SKM-1 (cell line): ENCODE measurements around the gene BCL7C.
"Not testable (repeated sequence)": the region's sequence is repeated elsewhere in the genome, so short reads cannot be mapped to it uniquely, and the experiment has no call there.

Source experiments
- DNase-seq: peaks from one replicate; lab custom pipeline; 2025; ENCODE audit not compliant: unreplicated experiment; lab: John Stamatoyannopoulos, UW

BCL7C gene

DNA sequence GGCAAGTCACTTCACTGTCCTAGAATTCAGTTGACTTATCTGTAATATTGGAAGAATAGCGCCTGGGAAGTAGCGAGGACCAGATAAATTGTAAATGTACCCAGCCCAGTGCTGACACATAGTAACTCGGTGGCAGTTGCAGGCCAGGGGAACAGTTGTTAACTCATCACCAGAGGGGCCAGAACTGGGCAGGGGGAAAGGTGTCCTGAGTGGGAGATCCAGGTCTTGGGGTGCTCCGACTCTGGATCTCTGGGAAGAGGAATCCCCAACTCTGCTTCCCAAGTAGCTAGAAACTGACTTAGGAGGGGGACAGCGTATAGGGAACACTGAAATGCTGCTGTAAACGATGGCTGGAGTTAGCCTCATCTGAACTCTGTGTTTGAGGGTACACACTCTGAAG, 23.0 kb downstream of the BCL7C start:
- no peak for DNase-seq

DNA sequence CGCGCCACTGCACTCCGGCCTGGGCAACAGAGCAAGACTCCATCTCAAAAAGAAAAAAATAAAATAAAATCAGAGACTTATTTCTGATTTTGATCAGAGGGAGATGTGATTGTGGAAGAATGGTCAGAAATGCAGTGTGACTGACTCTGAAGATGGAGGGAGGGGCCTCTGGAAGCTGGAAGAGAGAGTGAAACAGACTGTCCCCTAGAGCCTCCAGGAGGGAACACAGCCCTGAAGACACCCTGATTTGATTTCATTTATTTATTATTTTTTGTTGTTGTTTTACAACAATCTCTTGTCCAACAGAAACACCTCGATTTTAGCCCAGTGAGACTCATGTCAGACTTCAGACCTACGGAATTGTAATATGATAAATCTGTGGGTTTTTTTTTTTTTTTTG, 26.1 kb downstream of the BCL7C start:
- DNase-seq, result peak; percentile 40

DNA sequence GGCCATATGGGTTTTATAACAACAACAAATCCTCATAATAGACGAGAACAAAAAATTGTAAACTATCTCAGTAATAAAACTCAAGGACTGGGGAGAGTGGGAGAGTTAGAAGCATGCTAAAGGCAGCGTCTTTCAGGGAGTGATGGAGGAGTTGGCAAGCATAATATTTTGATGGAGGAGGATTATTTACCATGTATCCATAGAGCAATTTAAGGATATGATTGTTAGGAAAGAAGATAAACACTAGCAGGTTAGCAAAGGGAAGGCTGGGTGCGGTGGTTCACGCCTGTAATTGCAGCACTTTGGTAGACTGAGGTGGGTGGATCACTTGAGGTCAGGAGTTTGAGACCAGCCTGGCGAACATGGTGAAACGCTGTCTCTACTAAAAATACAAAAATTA, 27.8 kb downstream of the BCL7C start:
- no peak for DNase-seq

DNA sequence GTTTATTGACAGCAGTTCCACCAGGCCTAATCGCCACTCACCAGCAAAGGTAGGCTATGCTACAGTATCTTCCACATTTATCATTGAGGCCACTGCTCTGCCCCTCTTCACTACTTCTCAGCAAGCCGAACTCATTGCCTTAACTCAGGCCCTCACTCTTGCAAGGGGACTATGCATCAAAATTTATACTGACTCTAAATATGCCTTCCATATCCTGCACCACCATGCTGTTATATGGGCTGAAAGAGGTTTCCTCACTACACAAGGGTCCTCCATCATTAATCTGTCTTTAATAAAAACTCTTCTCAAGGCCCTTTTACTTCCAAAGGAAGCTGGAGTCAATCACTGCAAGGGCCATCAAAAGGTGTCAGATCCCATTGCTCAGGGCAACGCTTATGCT, 30.7 kb downstream of the BCL7C start:
- DNase-seq, result not testable (repeated sequence)

DNA sequence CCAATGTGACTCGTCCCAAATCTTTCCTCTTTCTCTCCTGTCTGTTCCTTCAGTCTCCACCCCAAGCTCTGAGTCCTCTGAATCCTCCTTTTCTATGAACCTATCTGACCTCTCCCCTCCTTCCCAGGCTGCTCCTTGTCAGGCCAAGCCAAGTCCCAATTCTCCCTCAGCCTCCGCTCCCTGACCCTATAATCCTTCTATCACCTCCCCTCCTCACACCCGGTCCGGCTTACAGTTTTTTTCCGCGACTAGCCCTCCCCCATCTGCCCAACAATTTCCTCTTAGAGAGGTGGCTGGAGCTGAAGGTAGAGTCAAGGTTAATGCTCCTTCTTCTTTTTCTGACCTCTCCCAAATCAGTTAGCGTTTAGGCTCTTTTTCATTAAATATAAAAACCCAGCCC, 33.1 kb downstream of the BCL7C start:
- not testable (repeated sequence) for DNase-seq

DNA sequence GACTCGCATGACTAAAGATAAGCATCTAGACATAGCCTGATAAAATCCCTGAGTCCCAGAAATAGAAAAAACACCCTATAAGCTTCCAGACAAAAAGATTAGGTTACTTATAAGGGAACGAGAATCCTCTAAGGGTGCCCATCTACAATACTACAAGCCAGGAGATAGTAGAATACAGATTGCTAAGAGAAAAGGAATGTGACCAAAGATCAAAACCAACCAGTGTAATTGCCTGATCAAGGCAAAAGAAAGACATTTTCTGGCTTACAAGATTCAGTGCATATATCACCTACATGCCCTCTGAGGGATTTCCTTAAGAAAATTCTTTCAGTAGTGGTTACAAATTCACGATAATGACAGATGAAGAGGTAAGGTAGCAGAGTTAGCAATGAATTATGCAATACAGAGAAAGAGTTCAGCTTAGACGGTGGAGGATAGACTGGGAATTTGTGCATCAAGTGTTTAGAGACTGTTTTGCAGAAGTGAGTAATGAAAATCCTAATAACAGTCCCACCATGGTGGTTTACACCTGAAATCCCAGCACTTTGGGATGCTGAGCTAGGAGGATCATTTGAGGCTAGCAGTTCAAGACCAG, 35.0 kb downstream of the BCL7C start:
- no peak for DNase-seq

DNA sequence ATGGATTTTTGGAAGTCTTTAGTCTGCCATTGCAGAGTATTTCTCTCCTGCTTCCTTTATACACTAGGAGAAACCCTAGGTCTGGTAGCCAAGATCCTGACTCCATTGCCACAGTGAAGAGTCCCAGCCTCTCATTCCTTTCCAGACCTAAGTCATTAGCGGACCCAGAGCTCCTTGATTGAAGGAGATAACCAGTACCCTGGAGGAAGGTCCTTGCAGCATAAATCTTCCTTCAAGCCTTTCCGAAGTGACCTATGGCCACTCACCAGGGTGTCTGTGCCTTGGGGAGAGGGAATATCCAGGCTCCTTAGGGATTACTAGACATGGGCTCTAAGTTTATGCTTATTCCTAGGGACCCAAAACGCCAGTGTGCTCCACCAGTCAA, 35.8 kb downstream of the BCL7C start:
- DNase-seq, result no peak

DNA sequence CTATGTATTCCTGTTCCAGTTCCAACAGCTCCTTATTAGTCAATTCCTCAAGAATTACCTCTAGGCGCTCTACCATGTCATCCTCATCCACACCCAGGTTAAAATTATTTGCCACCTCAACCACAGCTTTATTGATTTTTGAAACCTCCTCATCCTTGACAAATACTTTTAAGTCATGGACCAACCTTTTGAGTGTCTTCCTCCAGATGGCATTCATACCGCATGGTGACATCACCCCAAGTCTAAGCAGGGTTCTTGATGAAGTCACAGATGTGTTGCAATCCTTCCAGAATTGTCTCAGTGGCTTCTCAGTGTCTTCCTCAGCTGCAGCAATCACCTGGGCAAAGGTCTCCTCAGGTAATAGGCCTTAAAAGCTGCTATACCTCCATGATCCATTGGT, 40.1 kb downstream of the BCL7C start:
- no peak for DNase-seq

DNA sequence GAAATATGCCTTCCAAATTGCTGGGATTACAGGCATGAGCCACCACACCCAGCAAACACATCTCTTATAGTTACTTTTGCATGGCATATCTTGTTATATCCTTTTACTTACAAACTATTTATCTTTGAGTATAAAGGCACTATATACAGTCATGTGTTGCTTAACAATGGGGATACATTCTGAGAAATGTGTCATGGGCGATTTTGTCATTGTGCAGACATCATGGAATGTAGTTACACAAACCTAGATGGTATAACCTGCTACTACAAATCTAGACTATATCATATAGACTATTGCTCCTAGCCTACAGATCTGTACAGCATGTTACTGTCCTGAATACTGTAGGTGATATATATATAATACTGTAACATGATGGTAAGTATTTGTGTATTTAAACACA, 43.6 kb downstream of the BCL7C start:
- no peak for DNase-seq

DNA sequence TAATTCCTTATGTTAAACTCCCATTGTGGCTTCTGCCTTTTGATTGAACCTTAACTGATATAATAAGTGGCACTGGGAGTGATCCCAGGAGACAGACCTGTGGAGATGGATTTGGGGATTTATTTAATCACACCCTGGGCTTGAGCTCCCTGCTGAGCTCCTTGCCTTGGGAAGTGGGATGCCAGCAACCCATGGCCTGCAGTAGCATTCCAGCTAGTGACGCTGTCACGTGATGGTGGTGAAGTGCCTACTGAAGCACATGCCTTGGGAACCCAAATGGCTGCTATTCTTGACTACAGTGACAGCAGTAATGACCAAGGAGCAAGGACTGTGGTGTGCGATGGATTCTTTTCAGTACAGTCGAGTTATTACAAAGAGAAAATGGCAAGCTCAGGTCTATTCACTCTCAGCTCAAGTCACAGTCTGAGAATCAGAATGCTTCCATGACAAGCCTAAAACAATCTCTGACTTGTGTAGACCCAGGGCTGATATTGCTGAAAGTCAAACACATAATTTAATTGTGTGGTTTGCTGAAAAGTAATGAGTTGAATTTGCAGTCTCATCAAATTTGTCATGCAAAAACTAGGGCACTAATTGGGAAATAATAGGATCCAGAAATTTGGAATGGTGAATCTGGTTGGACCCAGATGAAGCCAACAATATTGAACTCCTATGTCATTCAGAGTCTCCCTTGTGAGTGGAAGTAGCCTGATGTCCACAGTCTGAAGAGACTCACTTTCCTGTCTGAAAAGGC, 47.1 kb downstream of the BCL7C start:
- DNase-seq, result no peak

DNA sequence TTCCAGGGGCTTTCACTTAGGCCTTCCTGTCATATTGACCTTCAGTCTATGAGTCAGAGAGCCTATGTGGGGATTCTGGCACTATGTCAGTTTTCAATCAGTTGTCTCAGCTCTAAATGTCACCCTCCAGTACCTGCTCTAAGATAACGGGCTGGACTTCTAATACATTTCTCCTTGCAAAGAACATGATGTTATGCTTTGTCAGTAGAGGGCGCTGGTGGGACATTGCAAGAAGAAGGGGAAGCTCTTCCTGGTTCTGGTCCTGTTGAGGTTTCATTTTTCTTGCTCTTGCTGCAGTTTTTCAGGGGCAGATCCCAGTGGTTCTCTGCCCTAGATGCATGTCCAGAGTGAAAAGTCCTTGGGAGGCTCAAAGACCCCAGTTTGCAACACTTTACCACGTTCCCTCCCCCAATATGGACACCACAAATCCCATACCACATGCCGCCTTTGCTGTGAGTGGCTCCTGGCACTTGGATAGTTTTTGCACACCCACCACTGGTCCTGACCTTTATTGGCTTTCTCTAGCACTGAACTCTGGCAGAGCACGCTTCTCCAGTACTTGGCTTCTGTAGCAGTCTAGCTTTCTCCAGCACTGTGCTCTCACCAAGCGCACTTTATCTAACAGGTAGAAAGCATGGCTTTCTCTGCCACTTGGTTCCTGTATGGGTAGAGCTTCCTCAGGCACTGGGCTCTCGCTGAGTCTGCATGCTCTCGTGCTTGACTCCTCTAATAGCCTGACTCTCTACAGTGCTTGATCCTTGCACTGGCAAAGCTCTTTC, 49.0 kb downstream of the BCL7C start:
- peak; percentile 90 for DNase-seq

DNA sequence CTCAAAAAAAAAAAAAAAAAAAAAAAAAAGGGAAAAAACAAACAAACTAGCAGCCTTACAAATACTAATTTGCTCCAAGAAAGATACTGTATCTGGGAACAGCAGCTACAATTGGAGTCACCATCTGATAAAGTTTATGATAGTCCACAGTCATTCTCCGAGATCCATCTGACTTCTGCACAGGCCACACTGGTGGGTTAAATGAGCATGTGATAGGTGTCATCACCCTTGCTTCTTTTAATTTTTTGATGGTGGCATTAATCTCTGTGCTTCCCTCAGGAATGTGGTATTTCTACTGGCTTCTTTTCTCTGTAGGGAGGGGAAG, 49.6 kb downstream of the BCL7C start:
- no peak for DNase-seq

DNA sequence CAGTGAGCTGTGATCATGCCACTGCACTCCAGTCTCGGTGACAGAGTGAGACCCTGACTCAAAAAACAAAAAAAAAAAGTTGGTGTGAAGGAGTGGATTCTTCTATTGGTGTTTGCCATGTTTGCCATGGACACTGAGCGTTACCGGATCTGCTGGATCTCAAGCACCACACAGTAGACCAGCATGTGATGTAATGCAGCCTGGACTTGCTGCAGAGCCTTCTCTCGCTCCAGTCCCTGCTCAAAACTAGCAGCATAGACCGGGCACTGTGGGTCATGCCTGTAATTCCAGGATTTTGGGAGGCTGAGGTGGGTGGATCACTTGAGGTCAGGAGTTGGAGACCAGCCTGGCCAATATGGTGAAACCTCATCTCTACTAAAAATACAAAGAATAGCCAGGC, 50.4 kb downstream of the BCL7C start:
- DNase-seq, result no peak

DNA sequence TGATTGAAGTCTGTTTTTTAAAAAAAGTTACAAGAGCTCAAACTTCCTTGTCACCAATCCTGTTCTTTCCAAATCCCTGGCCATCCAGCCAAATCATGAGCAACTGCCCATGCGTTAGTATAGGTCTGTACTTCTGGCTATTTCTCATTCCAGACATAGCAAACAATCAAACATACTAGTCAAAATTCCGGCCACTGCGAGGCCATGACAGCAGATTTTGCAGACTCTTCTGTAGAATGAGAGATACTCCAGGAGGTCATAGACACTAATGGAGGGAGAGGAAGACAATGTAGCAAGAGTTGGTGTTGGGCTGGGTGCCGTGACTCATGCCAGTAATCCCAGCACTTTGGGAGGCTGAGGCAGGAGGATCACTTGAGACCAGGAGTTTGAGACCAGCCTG, 50.9 kb downstream of the BCL7C start:
- DNase-seq, result no peak

DNA sequence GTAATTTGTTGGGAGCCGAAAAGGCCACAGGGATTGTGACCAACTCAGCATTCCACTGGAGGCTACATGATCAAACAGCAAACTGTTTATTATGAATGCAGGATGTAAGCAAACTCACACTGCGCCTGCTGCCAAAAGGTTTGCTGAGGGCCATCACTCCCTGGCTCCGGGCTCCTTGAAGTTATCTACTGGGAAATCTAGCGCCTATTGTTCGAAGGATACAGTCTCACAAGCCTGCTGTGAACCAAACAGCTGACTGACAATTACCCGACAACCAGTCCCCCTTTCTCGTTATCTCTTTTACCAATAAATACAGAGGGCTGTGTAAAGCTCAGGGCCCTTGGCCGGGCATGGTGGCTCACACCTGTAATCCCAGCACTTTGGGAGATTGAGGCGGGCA, 52.5 kb downstream of the BCL7C start:
- DNase-seq, result no peak

DNA sequence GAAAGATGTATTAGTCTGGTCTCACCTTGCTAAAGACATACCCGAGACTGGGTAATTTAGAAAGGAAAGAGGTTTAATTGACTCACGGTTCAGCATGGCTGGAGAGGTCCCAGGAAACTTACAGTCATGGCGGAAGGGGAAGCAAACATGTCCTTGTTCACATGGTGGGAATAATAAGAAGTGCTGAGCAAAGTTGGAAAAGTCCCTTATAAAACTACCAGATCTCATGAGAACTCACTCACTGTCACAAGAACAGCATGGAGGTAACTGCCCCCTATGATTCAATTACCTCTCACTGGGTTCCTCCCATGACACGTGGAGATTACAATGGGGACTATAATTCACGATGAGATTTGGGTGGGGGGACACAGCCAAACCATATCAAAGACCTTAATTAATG, 53.3 kb downstream of the BCL7C start:
- DNase-seq, result no peak

DNA sequence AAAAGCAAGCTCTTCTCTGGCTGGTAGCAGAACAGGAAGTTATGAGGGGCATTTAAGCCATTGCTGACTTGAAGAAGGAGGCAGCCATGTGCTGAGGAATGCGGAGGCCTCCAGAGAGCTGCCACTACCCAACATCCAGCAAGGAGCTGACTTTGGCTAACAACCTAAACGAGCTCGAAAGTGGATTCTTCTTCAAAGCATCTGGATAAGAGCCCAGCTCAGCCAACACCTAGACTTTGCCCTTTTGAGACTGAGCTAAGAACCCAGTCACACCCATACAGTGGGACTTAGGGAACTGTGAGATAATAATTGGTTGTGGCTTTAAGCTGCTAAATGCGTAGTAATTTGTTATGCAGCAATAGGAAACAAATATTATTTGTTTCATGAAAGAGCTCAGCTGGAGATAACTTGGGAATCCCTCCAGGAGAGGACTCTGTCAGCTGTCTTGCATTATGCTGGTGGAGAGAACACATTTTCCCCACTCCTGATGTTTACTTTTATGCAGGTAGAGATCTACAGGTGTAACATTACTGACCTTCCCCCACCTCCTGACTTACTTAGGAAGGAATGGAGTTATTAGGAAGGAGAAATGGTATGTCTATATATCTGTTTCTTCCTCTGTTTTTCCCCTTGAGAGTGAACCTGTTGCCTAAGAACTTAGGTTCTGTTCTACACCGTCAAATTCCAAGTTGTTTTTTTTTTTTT, 54.2 kb downstream of the BCL7C start:
- DNase-seq, result no peak

DNA sequence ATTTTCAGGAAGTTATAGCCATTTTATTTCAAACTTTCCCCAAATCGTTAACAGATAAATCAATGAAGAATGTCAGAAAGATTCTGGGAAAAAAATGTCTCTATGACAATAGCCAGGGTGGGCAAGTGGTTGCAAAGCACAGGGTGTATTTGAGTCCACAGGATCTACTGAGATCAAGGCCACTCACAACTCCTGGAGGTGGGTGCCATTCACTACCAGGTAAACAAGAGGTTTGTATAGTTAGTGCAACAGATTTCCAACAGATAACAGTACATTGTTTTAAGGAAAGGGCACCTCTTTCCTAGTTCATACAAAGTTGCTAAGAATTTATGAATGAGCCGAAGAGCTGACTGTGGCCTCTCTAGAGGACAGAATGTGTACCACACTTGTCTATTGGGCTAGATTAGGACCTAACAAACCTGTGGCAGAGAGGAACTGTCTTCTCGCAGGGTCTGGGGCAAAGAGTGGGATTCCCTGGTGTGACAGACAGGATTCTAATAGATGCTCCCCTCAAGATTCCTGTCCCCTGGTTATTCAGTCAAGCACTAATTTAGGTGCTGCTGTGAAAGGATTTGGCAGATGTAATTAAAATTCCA, 54.9 kb downstream of the BCL7C start:
- no peak for DNase-seq

DNA sequence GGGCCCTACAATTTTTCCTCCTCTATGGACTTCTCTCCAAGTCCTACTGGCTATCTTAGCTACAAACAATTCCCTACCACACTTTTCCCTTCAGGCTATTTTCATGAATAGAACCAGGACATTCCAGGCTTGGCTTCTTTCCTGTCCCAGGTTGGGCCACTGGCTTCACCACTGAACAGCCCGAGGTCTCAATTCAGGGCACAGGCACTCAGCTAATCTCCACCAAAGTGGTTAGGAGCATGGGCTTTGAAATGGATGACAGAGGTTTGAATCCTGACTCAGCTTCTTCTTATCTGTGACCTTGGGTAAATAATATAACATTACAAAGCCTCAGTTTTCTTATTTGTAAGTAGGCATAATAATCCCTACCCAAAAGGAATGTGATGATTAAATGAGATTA, 56.0 kb downstream of the BCL7C start:
- DNase-seq, result no peak
